Measurements from ENCODE around the gene PCSK5.

The PCSK5 gene

DNA sequence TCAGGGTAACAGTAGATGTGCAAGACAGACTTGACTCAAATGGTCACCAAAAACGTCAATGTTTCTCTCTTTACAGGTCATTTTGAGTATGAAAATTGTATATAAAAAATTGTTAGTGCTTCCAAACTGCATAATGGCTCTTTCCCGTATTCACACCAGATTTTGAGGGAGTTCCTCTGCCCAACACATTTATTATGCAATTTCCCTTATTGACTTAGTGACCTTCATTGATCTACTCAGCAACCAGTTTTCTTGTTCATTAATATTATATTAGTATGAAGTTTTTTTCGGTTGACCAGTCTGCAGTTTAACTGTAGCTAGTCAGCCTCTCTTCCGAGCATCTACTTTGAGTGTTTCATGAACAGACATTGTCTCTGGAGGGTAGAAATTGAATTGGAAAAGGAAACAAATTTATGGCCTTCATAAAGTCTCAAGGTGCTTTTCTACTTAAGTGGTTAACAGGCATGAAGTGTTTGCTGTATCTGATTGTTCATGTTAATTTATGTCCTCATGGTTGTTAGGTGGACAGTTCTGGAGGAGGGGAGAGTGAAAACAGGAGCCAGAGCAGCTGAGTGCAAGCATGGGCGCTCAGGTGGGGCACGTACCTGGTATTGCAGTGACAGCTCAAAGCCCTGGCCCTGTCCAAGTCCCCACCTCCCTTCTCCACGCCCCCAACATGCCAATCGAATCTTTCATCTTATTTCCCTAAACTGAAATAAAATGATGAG lies 263.6 kb downstream of the PCSK5 start:
- no peak for DNase-seq

DNA sequence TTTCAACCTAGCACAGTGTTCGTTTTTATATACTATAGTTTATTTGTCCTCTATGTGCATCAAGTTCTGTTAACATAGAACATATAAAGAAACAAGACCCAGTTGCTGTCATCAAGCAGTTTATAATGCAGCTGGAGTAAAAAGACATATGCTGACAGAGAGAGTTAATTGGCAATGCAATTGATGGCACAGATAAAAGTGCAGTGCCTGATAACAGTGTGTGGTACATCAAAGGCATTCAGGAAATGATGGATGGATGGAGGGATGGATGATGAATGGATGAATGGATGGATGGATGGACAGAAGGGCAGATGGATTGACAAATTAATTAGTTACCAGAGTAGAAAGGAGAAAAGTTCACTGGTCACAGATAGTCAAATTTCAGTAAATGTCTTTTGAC lies 264.9 kb downstream of the PCSK5 start:
- no peak for DNase-seq

DNA sequence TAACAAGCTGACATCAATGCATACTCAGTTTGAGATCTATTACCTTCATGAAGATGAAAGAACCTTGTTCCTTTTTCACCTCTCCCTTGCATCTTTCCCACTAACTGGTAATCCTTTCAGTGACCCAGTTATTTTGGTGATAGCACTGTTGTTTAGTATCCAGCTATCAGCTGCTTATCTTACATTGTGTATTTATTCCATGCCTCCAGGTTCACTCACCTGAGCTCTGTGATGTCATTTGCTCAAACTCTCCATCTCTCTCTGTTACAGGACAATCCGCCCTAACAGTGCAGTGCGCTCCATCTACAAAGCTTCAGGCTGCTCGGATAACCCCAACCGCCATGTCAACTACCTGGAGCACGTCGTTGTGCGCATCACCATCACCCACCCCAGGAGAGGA lies 268.2 kb downstream of the PCSK5 start:
- DNase-seq, result no peak

DNA sequence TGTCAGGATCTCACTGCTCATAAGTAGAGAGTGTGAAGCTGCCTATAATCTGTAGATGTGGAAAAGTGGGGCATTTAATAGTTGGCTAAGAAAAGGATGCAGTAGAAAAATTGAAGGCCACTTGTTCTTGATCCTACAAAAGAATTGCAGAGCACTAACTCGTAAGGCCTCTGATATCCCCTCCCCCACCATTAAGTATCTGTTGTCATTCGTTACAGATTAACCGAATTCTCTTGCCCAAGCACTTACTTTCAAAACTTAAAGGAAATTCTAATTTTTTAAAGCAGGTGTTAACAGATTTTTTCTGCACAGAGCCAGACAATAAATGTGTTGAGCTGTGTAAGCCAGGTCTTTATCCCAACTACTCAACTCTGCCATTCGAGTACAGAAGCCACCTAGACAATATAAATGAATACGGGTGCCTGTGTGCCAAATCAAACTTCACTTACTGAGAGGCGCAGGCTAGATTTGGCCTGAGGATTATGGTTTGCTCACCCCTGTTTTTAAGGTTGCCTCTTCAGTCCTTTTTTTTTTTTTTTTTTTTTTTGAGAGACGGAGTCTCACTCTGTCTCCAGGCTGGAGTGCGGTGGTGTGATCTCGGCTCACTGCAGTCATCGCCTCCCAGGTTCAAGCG lies 268.9 kb downstream of the PCSK5 start:
- no peak for DNase-seq

DNA sequence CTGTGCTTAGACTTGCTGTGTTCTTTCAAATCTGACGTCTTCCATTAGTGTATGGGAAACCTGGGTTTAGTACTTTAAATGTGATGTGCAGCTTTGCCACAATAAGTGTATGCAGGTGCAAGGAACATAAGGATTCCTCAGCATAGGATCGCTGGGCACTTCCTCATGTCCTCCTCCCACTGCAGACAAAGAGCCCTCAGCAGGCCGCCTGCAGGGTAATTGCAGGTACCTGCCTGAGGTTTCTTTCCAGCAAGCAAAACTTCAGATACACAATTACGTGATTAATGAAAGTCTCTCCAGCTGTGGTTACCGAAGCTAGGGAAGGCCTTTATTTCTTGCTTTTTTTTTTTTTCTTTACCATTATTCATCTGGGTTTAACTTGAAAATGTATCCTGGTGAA lies 270.6 kb downstream of the PCSK5 start:
- DNase-seq, result no peak

DNA sequence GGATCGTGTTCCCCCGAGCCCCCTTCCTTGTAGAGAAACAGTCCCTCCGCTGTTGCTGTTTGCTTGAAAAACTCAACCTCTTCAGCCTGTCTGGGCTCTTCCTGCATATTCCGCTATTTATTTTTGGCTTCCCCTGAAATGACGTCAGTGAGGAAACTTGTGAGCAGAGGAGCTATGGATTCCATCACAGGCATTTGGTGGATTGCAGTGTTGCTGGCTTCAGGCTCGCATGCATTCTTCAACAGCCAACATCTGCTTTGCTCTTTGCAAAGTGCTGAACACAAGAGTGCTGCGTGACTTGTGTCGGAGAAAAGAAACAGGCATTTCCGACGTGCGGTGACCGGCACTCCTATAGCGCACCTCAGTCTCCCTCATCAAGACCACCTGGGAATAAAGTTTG lies 271.1 kb downstream of the PCSK5 start:
- no peak for DNase-seq

DNA sequence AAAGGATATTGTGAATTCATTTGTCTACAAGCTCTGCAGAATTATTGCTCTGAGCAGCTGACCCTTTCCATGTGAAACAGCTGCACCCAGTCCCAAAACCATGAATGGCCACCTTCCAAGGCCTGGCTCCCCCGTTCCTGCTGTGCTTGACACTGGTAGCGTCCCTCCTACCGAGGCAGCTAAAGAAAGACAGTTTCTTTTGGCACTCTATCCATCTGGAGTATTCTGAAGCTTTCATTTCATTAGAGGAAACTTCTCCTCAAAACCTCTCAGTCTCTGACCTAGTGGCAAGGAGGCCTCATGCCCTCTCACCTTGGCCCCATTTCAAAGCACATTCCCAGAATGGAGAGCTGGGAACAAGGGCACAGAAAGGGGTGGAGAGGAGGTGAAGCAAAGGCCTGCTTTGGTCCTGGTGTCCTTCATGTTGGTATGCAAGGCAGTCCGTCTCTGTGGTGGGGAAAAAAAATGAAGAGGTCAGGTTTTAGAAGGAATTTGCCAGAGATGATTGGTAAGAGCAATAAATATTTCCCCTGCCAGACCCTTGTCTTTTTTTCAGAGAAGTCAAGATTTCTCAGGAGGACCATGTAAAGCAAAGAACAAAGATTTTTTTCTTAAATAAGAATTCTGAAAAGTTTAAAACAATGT lies 271.7 kb downstream of the PCSK5 start:
- DNase-seq, result no peak

DNA sequence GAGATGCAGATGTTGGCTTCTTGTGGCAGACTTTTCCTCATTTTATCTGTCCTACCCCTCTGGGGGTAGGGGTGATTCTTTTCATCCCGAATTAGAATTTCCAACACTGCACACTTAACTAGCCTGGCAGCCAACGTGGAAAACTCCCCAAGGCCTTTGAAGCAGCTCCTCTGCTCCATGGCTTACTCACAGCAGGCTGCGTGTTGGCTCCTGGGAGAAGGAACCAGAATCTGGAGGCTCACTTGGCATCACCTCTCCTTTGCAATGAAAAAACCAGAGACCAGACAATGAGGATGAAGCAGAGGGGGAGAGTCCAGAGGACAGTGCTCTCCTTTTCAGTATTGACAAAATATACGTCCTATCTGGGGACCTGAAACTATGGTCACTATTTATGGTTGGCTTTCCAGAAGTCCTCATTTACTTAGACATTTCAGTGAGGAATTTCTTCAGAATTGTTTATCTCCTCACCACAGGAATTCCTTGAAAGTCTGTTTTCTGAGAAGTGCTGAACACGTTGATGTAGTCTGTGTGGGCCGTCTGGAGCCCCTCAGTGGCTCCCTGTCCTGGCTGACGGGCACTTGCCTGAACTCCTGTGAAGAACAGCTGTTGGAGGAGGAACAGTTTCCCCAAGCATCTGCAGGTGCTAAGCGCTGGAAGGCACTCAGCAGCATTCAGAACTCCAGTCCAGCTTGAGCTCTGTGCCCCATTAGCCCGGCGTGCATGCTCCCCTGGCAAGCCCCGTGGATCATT lies 272.5 kb downstream of the PCSK5 start:
- peak; percentile 40 for DNase-seq

DNA sequence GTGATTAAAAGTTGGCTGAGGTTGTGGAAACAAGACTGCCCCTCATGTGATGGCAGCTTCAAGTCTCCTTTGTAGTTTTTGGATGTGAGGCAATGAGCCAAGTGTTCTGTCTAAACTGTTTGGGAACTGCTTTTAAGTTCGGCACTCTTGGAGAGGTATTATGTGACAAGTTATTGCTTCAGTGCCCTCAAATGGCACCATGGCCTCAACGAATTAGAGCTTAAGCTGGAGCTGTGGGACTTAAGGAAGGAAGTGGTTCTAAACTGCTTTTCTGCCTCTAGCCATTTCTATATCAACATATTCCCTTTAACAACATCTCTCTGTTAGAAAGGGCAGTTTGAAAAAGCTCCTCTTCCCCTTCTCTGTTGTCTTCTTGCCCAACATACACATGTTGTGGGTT lies 276.1 kb downstream of the PCSK5 start:
- DNase-seq, result no peak

DNA sequence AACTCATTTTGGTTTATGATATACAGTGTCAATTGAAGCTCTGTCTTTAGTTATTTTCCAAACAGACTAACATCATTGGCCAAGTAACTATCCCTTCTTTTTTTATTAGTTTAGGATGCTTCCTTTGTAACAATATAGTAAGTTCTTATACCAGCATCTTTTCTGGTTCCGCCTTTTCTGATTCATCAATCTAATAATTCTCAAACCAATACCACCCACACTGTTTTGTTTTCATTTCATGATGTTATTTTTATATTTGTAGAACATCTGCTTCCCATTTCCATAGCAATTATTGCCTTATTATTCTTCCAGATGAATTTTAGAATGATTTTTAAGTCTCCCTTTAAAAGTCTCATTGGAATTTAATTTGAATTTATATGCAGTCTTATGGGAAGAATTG lies 285.7 kb downstream of the PCSK5 start:
- DNase-seq, result no peak

DNA sequence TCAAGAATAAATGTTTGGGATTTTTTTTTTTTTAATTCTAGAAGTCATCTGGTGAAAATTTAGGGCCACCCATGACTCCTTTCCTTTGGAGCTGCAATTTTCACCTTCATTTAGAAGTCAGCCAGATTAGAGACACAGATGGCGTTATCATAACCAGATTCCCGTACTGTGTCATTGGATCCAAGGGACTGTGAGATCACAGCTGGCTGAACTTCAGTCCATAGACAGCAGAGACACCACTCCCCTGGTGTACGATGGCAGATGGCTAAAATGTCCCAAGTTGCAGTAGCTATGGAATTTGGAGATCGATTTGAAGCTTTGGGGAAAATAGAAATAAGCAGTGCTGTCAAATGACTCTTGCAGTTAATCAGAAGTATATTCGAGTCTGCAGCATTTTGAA lies 287.5 kb downstream of the PCSK5 start:
- no peak for DNase-seq

DNA sequence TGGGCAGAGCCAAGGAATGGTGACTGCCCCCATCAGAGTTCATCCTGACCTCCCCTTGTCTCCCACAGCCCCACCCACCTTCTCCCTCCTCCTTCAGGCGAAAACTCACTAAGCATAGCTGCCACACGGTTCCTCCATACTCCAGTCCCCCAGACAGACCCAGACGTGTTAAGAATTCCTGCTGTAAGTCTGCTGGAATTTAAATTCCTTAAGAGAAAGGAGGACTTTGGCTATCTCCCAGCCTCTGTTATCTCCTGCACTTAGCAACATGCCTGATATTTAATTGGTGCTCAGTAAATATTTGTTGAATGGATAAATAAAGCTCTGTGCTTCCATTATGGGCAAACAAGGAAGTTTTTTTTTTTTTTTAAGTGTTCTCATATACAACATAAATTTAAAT lies 290.1 kb downstream of the PCSK5 start:
- DNase-seq, result no peak

DNA sequence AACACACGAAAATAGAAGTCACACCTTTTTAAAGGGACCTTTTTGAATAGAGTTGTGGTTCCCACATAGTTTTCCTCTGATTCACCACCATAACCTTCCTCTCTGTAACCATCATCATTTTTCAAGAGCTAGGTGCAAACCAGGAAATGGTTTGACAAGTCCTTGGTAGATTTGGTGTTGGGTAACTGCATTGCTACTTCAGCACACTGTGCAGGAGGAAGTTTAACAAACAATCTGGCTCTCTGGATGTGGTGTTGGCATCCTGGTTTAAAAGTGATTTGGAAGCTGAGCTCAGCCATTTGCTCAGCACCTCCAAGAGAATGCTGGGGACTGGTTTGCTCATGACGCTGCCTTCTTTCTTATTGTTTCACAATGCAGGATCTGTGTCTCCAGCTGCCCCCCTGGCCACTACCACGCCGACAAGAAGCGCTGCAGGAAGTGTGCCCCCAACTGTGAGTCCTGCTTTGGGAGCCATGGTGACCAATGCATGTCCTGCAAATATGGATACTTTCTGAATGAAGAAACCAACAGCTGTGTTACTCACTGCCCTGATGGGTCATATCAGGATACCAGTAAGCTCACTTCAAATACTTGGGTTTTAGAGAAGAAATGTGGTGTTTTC lies 290.7 kb downstream of the PCSK5 start:
- DNase-seq, result no peak

DNA sequence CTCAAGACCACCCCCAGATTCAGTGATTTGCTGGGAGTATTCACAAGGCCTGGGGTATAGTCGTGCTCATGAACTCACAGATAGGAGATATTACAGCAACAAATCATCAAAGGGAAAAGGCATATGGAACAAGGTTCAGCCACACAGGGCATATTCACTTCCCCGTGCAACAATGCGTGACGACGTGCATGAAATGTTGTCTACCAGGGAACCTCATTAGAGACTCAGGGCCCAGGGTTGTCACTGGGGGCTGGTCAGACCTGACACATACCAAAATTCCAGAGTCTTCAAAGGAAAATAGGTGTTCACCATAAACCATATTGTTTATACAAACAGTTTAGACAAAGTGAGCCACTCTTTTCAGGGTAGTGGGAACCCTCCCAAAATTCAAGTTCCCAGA lies 291.3 kb downstream of the PCSK5 start:
- DNase-seq, result no peak

DNA sequence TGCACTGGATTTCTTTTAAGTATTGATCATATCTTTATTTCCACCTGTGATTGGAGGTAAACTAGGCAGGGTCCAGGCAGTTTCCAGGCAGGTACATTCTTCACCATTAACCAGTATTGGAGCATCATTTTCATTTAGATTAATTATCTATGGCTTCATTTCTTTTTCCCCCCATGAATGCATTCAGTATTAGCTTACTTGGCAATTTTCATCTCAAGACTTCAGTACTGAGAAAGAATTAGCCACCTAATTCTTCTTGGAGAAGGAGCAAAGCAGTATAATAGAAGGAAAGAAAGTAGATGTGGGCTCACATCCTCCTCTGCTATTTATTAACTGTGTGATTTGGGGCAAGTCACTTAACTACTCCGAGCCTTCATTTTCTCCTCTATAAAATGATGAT lies 295.0 kb downstream of the PCSK5 start:
- no peak for DNase-seq

DNA sequence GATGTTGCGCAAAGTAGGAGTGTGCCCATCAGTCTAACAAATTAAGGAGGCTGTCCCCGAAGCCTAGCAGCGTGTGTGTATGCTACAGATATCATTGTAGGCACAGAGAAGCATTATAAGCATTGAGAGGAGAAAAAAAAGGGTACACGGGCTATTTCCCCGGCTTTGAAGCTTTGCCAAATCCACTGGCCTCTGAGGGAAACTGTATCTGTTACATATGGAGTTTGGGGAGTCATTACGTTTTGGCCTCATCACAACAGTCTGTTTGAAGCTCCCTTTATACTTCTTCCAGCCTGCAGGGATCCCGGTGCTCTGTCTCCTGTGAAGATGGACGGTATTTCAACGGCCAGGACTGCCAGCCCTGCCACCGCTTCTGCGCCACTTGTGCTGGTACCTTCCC lies 297.8 kb downstream of the PCSK5 start:
- no peak for DNase-seq

DNA sequence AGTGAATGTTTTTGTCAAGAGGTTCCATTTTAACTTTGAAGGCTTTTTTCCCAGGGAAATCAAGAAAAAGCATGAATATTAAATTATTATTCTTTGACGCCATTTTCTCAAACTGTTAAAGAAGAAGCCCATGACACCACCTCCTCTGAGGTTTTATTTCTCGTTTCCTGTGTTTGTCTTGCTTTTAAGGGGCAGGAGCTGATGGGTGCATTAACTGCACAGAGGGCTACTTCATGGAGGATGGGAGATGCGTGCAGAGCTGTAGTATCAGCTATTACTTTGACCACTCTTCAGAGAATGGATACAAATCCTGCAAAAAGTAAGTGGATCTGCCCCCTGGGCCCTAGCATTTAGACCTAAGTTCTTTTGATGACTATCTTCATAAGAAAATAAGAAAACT lies 298.4 kb downstream of the PCSK5 start:
- no peak for DNase-seq

DNA sequence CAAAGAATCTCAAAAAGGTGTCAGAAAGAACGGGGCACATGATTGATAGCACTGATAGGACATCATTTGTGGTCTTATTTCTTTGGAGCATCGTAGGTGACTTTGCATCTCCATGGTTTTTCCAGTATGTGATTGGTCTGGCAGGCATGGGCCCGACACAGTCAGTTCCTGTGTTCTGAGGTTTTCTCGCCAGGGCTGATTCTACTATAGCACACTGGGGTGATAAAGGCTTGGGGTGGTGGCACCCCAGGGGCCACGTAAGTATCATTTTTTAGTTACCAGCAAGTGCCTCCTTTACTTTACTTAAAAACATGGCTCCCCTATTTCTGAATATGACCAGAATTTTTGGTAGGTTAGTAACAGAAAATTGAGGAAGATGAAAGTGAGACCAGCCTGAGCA lies 301.0 kb downstream of the PCSK5 start:
- DNase-seq, result no peak

DNA sequence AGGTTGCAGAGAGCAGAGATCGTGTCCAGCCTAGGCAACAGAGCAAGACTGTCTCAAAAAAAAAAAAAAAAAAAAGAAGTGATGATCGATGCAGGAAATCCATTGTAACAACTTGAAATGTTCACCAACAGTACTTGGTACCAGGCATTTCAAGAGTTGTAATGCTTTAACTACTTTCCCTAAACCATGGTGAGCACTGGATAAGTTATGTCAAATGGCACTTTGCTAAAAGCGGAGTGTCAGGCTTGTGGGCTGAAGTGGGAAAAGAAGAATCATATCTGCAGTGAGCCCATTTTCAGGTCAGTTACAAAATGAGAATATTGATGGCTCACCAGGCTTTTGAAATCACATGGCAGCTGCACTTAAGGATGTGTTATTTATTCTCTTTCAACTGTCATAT lies 301.5 kb downstream of the PCSK5 start:
- no peak for DNase-seq

DNA sequence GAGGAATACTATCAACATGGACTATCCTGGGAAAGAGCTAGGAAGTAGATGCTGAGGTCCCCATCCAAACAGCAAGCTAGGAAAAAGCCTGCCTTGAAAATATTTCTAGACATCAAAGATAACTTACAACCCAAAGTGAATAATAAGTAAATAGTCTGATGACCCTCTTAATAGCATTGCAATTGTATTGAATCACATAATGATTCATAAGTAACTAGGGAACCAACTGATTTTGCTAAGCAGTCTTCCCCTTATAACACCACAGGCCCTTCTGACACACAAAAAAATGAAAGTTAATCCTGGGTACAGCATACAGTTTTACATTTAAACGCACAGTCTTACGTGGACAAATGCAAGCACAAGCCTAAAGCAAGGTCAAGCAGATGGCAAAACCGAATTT lies 304.4 kb downstream of the PCSK5 start:
- DNase-seq, result no peak

DNA sequence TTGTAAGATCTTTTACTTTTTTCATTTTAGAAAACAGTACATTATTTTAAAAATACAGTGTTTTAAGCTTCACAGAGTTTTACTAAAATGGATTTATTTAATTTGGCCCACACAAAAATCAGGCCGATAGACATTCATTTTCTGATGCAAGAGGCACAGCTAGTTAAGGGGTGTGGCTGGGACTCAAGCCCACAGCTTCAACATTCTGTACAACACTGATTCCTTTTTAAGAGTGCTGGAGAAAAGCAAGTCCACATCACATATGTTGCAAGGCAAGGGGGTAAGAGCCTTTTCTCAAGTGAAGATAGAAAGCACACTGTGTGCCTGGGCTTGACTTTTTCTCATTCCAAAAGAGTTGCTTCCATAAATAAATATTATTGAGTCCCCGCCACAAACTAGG lies 307.9 kb downstream of the PCSK5 start:
- no peak for DNase-seq

DNA sequence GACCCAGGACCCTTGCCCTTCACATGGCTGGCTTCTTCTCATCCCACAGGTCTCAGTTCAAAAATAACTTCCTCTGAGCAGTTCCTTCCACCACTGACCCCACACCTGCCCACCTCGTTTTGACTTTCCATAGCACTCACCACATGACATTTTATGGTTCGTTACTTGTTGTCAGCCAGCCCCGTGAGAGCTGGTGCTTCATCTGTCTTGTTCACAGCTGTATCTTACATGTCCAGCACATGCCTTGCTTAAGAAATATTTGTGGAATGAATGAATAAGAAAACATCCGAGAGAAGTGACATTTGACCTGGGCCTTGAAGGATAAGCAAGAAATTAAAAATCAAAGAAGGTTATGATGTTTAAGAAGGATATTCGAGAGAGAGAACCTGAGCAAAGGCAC lies 309.8 kb downstream of the PCSK5 start:
- DNase-seq, result no peak

DNA sequence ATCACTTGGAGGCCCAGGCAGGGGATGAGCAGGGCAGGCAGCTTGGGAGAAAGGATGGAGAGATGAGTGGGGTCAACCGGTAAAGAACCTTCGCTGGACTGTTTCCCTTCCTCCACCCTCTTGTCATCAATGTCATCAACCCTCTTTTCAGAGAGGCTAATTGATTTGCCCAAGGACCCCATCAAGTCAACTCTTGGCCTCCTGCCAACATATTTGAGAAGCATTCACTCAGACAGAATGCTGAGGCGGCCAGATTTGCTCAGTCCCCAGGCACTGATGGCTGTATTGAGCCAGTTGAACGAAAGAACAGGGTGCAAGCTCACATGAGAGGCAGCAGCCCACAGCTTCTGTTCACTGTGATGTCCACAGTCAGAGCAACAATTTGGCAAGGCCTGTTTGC lies 310.3 kb downstream of the PCSK5 start:
- peak; percentile 51 for DNase-seq
